Body of pancreas (tissue), 4 donors: Measurements from ENCODE around the gene MYO5B. TPM values are rescaled to one million over a fixed set of nuclear protein-coding genes. Genes with fewer than 3 reads are reported as not detected.

ENCODE experiments used
- ATAC-seq: fragments of 150-250 bp; one replicate; pipeline ENCODE4 v1.9.1; 2016
- DNase-seq, 4 donors: peaks; one replicate each; pipeline ENCODE4 v3.0.0-alpha.2; 2019
- H3K27ac ChIP-seq, 4 donors: fragments of 200-600 bp; sonication (generic); 1 replicate in 3 of 4; 2 replicates in 1 of 4; pipeline versions ENCODE4 v1.5.1 to v1.6.1; 2016 to 2019; ENCODE audit warnings: mild to moderate bottlenecking in 1 of 4, mixed read lengths in 1 of 4, moderate library complexity in 1 of 4
- H3K27me3 ChIP-seq, 2 donors: fragments of 200-600 bp; sonication (generic); one replicate each; pipeline ENCODE4 v1.6.0; 2016; ENCODE audit warnings: mild to moderate bottlenecking in 1 of 2
- H3K36me3 ChIP-seq, 2 donors: fragments of 200-600 bp; sonication (generic); replicated peaks in 1 of 2; 2 replicates each; pipeline ENCODE4 v1.5.1; 2016; ENCODE audit warnings: low read depth in 2 of 2; ENCODE audit not compliant: insufficient read depth in 1 of 2
- H3K4me1 ChIP-seq: fragments of 200-600 bp; sonication (generic); one replicate; pipeline ENCODE4 v1.6.0; 2016
- H3K4me3 ChIP-seq, 2 donors: fragments of 200-600 bp; sonication (generic); 1 replicate in 1 of 2; 2 replicates in 1 of 2; pipeline ENCODE4 v1.5.1; 2016 to 2019
- H3K9me3 ChIP-seq, 3 donors: fragments of 200-600 bp; sonication (generic); 1 replicate in 2 of 3; 2 replicates in 1 of 3; pipeline ENCODE4 v1.5.1; 2016
- POLR2A ChIP-seq, 3 donors: fragments of 450-650 bp; IDR thresholded peaks; one replicate each; pipeline ENCODE4 v1.6.1; 2016; ENCODE audit warnings: antibody characterized with exemption in 3 of 3, mild to moderate bottlenecking in 2 of 3
- WGBS, 2 donors: methylation state at CpG; one replicate each; pipeline ENCODE4 v1.1.5; 2017; 5-methylcytosine and 5-hydroxymethylcytosine counted together
- intact Hi-C: fragments of 100-400 bp; cut with DNase I; formaldehyde crosslinking; loops from one replicate; pipeline ENCODE4 v1.15.1; 2023
- total RNA-seq, 2 donors: library from RNA; depleted of rRNA; stranded (reverse); fragments of >200 nt; gene quantifications; one replicate each; pipeline ENCODE4 v1.1.0, GENCODE V29; 2016
- TF ChIP-seq, protein P1 (sequence below), 7 experiments: fragments of 450-650 bp in 4 of 7; fragments of 200-600 bp in 3 of 7; sonication (generic) in 3 of 7; IDR thresholded peaks; one replicate each; pipeline ENCODE4 v1.5.1; 2016 to 2019; ENCODE audit warnings: antibody characterized with exemption in 7 of 7

Gene MYO5B
- total RNA-seq, 2 donors from 2014 or later: 17.1 to 18.2 TPM

DNA sequence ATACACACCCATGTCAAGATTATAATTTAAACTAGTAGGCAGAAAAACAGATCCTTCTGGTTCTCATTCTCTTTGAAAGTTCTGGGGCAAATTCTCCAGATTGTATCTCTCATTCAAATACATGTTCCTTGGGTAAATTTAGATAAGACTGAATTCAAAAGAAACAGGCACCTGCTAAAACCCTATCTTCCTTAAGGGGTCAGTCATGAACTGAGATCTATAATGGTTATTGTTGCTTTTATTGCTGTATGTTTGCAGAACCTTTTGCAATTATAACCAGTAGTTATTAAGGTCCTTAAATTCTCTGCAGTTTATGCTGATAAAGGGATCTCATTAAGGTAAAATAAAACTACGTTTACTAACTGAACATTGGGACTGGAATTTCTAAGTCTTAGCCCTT, 83.5 kb downstream of the MYO5B start:
- no peak for TF ChIP-seq POLR2A (IDR thresholded peaks at IDR 0.05)
- TF ChIP-seq, protein P1, sequence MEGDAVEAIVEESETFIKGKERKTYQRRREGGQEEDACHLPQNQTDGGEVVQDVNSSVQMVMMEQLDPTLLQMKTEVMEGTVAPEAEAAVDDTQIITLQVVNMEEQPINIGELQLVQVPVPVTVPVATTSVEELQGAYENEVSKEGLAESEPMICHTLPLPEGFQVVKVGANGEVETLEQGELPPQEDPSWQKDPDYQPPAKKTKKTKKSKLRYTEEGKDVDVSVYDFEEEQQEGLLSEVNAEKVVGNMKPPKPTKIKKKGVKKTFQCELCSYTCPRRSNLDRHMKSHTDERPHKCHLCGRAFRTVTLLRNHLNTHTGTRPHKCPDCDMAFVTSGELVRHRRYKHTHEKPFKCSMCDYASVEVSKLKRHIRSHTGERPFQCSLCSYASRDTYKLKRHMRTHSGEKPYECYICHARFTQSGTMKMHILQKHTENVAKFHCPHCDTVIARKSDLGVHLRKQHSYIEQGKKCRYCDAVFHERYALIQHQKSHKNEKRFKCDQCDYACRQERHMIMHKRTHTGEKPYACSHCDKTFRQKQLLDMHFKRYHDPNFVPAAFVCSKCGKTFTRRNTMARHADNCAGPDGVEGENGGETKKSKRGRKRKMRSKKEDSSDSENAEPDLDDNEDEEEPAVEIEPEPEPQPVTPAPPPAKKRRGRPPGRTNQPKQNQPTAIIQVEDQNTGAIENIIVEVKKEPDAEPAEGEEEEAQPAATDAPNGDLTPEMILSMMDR (IDR thresholded peaks at IDR 0.05): peak in 3 of 7 experiments; percentile 9 to 40 (median 29)

GRCh38 chr18:50107468-50107977, 87.4 kb downstream of the MYO5B start:
- no peak for ATAC-seq
- Histone ChIP-seq H3K27me3 (no peaks in the 10 kb centered on the region), H3K4me1 (no peaks in the 10 kb centered on the region), H3K36me3 (no peaks in the 10 kb centered on the region), H3K9me3 (no peaks in the 10 kb centered on the region), H3K27ac (no peak overlapping the region), H3K4me3 (no peak overlapping the region)
- no peak for DNase-seq
- intact Hi-C loops: no loop called here
- TF ChIP-seq POLR2A (IDR thresholded peaks at IDR 0.05): no peak
- 84 to 86% methylated on average over 2 of the region's 2 CpGs for WGBS, 2 donors

More for the DNA sequence above, 83.5 kb downstream of the MYO5B start:
- Histone ChIP-seq H3K27me3 (no peaks in the 10 kb centered on the region), H3K27ac (no peak overlapping the region), H3K36me3 (no peaks in the 10 kb centered on the region), H3K9me3 (no peaks in the 10 kb centered on the region), H3K4me3 (no peak overlapping the region), H3K4me1 (peaks cover 8% of the 10 kb centered on the region)
- 18 to 19% methylated on average over 1 of the region's 1 CpG for WGBS, 2 donors
- intact Hi-C loops: no loop called here
- DNase-seq: no peak
- no peak for ATAC-seq

DNA sequence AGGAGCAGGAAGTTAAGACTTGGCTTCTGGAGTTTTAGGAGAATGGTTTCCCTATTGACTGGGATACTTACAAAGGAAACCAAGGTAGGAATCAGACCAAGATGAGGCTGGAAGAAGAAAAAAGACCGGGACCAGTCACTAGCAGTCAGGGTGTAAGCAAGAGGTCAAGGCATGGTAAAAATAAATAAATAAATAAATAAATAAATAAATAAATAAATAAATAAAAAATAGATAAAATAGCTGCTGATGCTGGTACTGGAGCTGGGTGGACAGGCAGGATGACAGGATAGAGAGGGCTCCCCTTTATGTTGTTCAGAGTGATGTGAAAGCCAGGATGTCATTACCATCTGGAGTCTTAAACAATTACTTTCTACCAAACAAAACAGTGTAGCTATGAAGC, 89.9 kb downstream of the MYO5B start:
- intact Hi-C loops: no loop called here
- Histone ChIP-seq H3K9me3 (no peaks in the 10 kb centered on the region), H3K4me3 (no peak overlapping the region), H3K27me3 (no peaks in the 10 kb centered on the region), H3K27ac (no peak overlapping the region), H3K36me3 (no peaks in the 10 kb centered on the region), H3K4me1 (no peaks in the 10 kb centered on the region)
- TF ChIP-seq, protein P1 (IDR thresholded peaks at IDR 0.05): no peak
- TF ChIP-seq POLR2A (IDR thresholded peaks at IDR 0.05): no peak
- ATAC-seq: no peak
- no peak for DNase-seq
- 94% methylated on average over 1 of the region's 1 CpG for WGBS, 2 donors

DNA sequence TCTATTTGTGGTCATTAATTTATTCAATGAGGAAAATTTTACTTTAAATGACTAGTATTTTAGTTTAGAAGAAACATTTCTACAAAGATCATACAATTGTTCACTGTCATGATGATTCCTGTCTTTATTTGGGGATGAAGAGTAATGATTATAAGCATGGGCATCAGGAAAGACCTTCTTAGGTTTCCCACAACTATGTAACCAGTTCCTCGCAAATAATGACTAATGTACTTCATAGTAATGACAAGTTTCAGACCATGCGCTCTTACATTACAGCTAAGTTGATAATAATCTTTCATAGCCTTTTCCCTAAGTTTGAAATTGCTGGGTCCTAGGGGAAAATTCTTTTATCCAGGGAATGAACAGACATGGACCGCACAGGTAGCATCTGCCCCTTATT, 90.5 kb downstream of the MYO5B start:
- no peak overlapping the region for H3K4me3 ChIP-seq
- no peak for DNase-seq
- H3K36me3 ChIP-seq: no peaks in the 10 kb centered on the region
- no peaks in the 10 kb centered on the region for H3K27me3 ChIP-seq
- WGBS, 2 donors: 85 to 88% methylated on average over 3 of the region's 3 CpGs
- ATAC-seq: no peak
- H3K4me1 ChIP-seq: peaks cover 5% of the 10 kb centered on the region
- H3K9me3 ChIP-seq: no peaks in the 10 kb centered on the region
- H3K27ac ChIP-seq: no peak overlapping the region
- intact Hi-C loops: no loop called here
- TF ChIP-seq, protein P1 (IDR thresholded peaks at IDR 0.05): no peak
- no peak for TF ChIP-seq POLR2A (IDR thresholded peaks at IDR 0.05)

DNA sequence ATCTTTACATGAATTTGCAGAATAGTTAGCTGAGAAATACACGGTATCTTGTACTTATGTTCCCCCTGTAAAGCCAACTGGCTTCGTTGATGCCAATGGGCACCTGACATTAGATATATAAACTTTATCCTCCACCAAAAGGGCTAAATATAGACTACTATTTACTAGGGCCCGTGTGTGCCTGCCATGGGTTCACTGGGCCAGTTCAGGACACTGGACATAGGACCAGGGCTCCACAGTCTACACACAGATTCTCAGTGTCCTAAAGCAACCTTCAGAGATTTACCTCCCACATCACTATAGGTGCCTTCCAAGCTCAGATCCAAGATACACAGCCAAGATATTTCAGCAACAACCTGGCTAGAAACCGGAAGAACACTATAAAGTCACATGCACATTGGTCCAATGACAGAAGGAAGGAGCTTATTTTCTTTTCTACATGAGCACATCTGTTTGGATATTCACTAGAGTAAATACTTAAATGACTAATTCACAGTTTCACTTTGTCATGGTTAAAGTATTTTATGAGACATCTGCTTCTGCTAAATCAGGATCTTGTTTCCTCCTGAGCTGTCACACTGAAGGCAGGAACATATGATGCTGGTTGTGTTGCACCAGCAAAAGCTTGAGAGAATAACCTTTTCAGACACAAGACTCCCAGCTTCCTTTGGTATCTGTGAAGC, 95.1 kb downstream of the MYO5B start:
- peak; percentile 40 for ATAC-seq
- H3K36me3 ChIP-seq: no peaks in the 10 kb centered on the region
- no peaks in the 10 kb centered on the region for H3K27me3 ChIP-seq
- TF ChIP-seq, protein P1 (IDR thresholded peaks at IDR 0.05): no peak
- no peak for TF ChIP-seq POLR2A (IDR thresholded peaks at IDR 0.05)
- no peak overlapping the region for H3K4me3 ChIP-seq
- no peak for DNase-seq
- H3K4me1 ChIP-seq: peaks cover 28% of the 10 kb centered on the region
- 60 to 68% methylated on average over 4 of the region's 4 CpGs for WGBS, 2 donors
- intact Hi-C loops: no loop called here
- H3K9me3 ChIP-seq: no peaks in the 10 kb centered on the region
- peak overlapping the region in 1 of 4 donors; percentile 29 for H3K27ac ChIP-seq
